Neural cell (in vitro differentiated cells): ENCODE measurements around the gene HES3. TPM values are rescaled to one million over a fixed set of nuclear protein-coding genes. Genes with fewer than 3 reads are reported as not detected.

ENCODE experiments used
- H2AFZ ChIP-seq: fragments of 200-600, 300-800 bp; sonication (generic), shearing (Covaris generic); 2 replicates; pipeline ENCODE4 v1.6.0; 2014; ENCODE audit warnings: low read depth, mild to moderate bottlenecking, antibody characterized with exemption, low read length, moderate library complexity
- H3F3A ChIP-seq: fragments of 200-600 bp; shearing (Covaris generic); 2 replicates; pipeline ENCODE4 v1.6.1; 2016; ENCODE audit warnings: mild to moderate bottlenecking, moderate library complexity, mixed read lengths, antibody characterized with exemption, low read length; ENCODE audit not compliant: insufficient read depth, poor library complexity, severe bottlenecking
- H3K27ac ChIP-seq: fragments of 200-600, 300-800 bp; sonication (generic), shearing (Covaris generic); 2 replicates; pipeline ENCODE4 v1.5.1; 2014; ENCODE audit warnings: mild to moderate bottlenecking, low read length, moderate library complexity
- H3K27me3 ChIP-seq: fragments of 300-800, 200-600 bp; sonication (generic), shearing (Covaris generic); 2 replicates; pipeline ENCODE4 v1.6.0; 2014; ENCODE audit warnings: mild to moderate bottlenecking, low read depth, low read length, moderate library complexity; ENCODE audit not compliant: insufficient read depth
- H3K36me3 ChIP-seq: fragments of 300-800, 200-600 bp; sonication (generic), shearing (Covaris generic); 2 replicates; pipeline ENCODE4 v1.5.1; 2014; ENCODE audit warnings: mild to moderate bottlenecking, antibody characterized with exemption, low read length, moderate library complexity; ENCODE audit not compliant: insufficient read depth
- H3K4me2 ChIP-seq: fragments of 300-800, 200-600 bp; sonication (generic), shearing (Covaris generic); 2 replicates; pipeline ENCODE4 v1.6.0; 2014; ENCODE audit warnings: mild to moderate bottlenecking, low read length
- H3K4me3 ChIP-seq: fragments of 300-800, 200-600 bp; sonication (generic), shearing (Covaris generic); 2 replicates; pipeline ENCODE4 v1.5.1; 2014; ENCODE audit warnings: mild to moderate bottlenecking, low read length, moderate library complexity
- H3K79me2 ChIP-seq: fragments of 200-600 bp; shearing (Covaris generic); replicated peaks from 2 replicates; pipeline ENCODE4 v1.6.0; 2014; ENCODE audit warnings: mild to moderate bottlenecking, low read length, moderate library complexity; ENCODE audit not compliant: insufficient read depth
- H3K9ac ChIP-seq: fragments of 300-800, 200-600 bp; sonication (generic), shearing (Covaris generic); 2 replicates; pipeline ENCODE4 v1.6.1; 2016; ENCODE audit warnings: mild to moderate bottlenecking, low read length, mixed read lengths
- H3K9me2 ChIP-seq: fragments of 200-600 bp; shearing (Covaris generic); 2 replicates; pipeline ENCODE4 v1.6.1; 2016; ENCODE audit warnings: mild to moderate bottlenecking, low read length, mixed read lengths; ENCODE audit not compliant: insufficient read depth
- H3K9me3 ChIP-seq: fragments of 200-600, 300-800 bp; sonication (generic), shearing (Covaris generic); 2 replicates; pipeline ENCODE4 v1.6.1; 2016; ENCODE audit warnings: mild to moderate bottlenecking, mixed run types, low read length, moderate library complexity, mixed read lengths
- H4K20me1 ChIP-seq: fragments of 200-600 bp; shearing (Covaris generic); 2 replicates; pipeline ENCODE4 v1.6.1; 2016; ENCODE audit warnings: mild to moderate bottlenecking, mixed run types; ENCODE audit not compliant: insufficient read depth
- EP300 ChIP-seq: fragments of 450-650 bp; conservative IDR thresholded peaks from 2 replicates; pipeline ENCODE4 v1.6.1; 2014; ENCODE audit warnings: antibody characterized with exemption, mild to moderate bottlenecking, moderate library complexity; ENCODE audit not compliant: poor library complexity, severe bottlenecking
- EZH2 ChIP-seq: fragments of 200-600, 300-800 bp; shearing (Covaris generic), sonication (generic); IDR thresholded peaks from 2 replicates; pipeline ENCODE4 v1.6.1; 2014; ENCODE audit warnings: antibody characterized with exemption, low read length, borderline replicate concordance, mild to moderate bottlenecking; ENCODE audit not compliant: insufficient read depth, poor library complexity, severe bottlenecking
- MXI1 ChIP-seq: fragments of 450-650 bp; conservative IDR thresholded peaks from 2 replicates; pipeline ENCODE4 v1.6.1; 2014; ENCODE audit warnings: antibody characterized with exemption, mild to moderate bottlenecking; ENCODE audit not compliant: poor library complexity, severe bottlenecking
- POLR2AphosphoS5 ChIP-seq: IDR thresholded peaks from 2 replicates; pipeline ENCODE4 v1.6.1; 2012
- RAD21 ChIP-seq: fragments of 450-650 bp; conservative IDR thresholded peaks from 2 replicates; pipeline ENCODE4 v1.6.1; 2014; ENCODE audit warnings: antibody characterized with exemption, mild to moderate bottlenecking, moderate library complexity
- SMC3 ChIP-seq: fragments of 450-650 bp; conservative IDR thresholded peaks from 2 replicates; pipeline ENCODE4 v1.6.1; 2014; ENCODE audit warnings: antibody characterized with exemption, mild to moderate bottlenecking, moderate library complexity; ENCODE audit not compliant: poor library complexity
- TAF1 ChIP-seq: IDR thresholded peaks from 2 replicates; pipeline ENCODE4 v1.6.1; 2012; ENCODE audit warnings: low read depth
- polyA plus RNA-seq: library from polyadenylated mRNA; depleted of rRNA; stranded (reverse); fragments of >200 nt; gene quantifications from 2 replicates; pipeline ENCODE4 v1.2.3, GENCODE V29; 2014
- TF ChIP-seq, protein P1 (sequence below): fragments of 450-650 bp; IDR thresholded peaks from 2 replicates; pipeline ENCODE4 v1.5.1; 2014; ENCODE audit warnings: antibody characterized with exemption, mild to moderate bottlenecking, moderate library complexity; ENCODE audit not compliant: poor library complexity, severe bottlenecking
- TF ChIP-seq, protein P2 (sequence below): IDR thresholded peaks from 2 replicates; pipeline ENCODE4 v1.6.1; 2012; ENCODE audit warnings: borderline replicate concordance

Gene HES3
- polyA plus RNA-seq, 1 donor from 2014 or later, result not detected

DNA sequence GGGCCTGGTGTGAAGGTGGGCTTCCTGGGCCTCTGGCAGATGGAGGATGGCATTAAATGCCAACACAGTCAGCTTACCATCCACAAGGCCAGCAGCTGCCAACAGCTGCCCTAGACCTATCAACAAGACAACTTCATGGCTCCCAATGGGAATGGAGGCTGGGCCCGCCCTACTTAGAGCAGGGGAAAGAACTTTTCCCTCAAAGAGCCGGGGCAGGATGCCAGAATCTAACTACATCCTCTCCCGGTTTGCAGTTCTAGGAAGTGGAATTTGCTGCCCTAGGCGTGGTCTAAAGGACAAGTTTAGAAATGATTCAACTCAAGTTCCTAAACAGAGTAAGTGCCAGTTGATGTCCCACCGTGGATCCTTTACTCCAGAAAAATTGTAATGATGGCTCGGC lies 21.3 kb upstream of the HES3 start:
- H2AFZ ChIP-seq, result no peak overlapping the region
- no peaks in the 10 kb centered on the region for H3K79me2 ChIP-seq
- no peaks in the 10 kb centered on the region for H3K9me3 ChIP-seq
- no peak overlapping the region for H3K4me3 ChIP-seq
- no peaks in the 10 kb centered on the region for H3K36me3 ChIP-seq
- no peak for TF ChIP-seq EZH2
- TF ChIP-seq RAD21, result no peak
- TF ChIP-seq MXI1, result no peak
- no peak for TF ChIP-seq EP300
- no peak for TF ChIP-seq SMC3
- TF ChIP-seq, protein P1, sequence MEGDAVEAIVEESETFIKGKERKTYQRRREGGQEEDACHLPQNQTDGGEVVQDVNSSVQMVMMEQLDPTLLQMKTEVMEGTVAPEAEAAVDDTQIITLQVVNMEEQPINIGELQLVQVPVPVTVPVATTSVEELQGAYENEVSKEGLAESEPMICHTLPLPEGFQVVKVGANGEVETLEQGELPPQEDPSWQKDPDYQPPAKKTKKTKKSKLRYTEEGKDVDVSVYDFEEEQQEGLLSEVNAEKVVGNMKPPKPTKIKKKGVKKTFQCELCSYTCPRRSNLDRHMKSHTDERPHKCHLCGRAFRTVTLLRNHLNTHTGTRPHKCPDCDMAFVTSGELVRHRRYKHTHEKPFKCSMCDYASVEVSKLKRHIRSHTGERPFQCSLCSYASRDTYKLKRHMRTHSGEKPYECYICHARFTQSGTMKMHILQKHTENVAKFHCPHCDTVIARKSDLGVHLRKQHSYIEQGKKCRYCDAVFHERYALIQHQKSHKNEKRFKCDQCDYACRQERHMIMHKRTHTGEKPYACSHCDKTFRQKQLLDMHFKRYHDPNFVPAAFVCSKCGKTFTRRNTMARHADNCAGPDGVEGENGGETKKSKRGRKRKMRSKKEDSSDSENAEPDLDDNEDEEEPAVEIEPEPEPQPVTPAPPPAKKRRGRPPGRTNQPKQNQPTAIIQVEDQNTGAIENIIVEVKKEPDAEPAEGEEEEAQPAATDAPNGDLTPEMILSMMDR, result no peak
- TF ChIP-seq, protein P2, sequence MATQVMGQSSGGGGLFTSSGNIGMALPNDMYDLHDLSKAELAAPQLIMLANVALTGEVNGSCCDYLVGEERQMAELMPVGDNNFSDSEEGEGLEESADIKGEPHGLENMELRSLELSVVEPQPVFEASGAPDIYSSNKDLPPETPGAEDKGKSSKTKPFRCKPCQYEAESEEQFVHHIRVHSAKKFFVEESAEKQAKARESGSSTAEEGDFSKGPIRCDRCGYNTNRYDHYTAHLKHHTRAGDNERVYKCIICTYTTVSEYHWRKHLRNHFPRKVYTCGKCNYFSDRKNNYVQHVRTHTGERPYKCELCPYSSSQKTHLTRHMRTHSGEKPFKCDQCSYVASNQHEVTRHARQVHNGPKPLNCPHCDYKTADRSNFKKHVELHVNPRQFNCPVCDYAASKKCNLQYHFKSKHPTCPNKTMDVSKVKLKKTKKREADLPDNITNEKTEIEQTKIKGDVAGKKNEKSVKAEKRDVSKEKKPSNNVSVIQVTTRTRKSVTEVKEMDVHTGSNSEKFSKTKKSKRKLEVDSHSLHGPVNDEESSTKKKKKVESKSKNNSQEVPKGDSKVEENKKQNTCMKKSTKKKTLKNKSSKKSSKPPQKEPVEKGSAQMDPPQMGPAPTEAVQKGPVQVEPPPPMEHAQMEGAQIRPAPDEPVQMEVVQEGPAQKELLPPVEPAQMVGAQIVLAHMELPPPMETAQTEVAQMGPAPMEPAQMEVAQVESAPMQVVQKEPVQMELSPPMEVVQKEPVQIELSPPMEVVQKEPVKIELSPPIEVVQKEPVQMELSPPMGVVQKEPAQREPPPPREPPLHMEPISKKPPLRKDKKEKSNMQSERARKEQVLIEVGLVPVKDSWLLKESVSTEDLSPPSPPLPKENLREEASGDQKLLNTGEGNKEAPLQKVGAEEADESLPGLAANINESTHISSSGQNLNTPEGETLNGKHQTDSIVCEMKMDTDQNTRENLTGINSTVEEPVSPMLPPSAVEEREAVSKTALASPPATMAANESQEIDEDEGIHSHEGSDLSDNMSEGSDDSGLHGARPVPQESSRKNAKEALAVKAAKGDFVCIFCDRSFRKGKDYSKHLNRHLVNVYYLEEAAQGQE, result no peak
- no peak for TF ChIP-seq TAF1
- H4K20me1 ChIP-seq, result no peaks in the 10 kb centered on the region
- no peaks in the 10 kb centered on the region for H3K9me2 ChIP-seq
- no peak overlapping the region for H3K27ac ChIP-seq
- H3K27me3 ChIP-seq, result no peaks in the 10 kb centered on the region
- H3F3A ChIP-seq, result no peaks in the 10 kb centered on the region
- H3K9ac ChIP-seq, result no peak overlapping the region
- H3K4me2 ChIP-seq, result no peak overlapping the region

DNA sequence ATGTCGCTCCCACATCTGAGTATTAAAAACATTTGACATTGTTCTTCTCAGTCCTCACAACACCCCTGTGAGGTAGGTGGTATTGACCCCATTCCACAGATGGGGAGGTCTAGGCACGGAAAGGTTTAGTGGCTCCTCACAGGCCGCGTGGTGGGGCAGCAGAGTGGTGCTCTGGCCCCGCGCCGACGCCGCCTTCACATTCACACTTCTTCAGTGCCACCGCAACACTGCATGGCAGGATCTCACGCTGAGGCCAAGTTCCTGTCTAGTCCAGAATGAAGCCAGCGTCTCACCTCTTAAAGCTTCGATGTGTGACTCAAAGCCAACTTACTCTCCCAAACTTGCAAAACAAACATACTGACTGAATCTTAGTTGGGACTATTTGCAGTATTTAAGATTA lies 20.4 kb upstream of the HES3 start:
- TF ChIP-seq SMC3, result no peak
- no peak for TF ChIP-seq TAF1
- TF ChIP-seq, protein P1, result no peak
- no peak for TF ChIP-seq POLR2AphosphoS5
- TF ChIP-seq RAD21, result no peak
- TF ChIP-seq, protein P2, result no peak
- no peak for TF ChIP-seq EP300
- TF ChIP-seq EZH2, result no peak
- no peak for TF ChIP-seq MXI1
- no peak overlapping the region for H3K4me3 ChIP-seq
- no peaks in the 10 kb centered on the region for H3K36me3 ChIP-seq
- no peak overlapping the region for H3K27ac ChIP-seq
- no peak overlapping the region for H2AFZ ChIP-seq
- H3K9me3 ChIP-seq, result no peaks in the 10 kb centered on the region
- no peaks in the 10 kb centered on the region for H3K79me2 ChIP-seq
- H3K27me3 ChIP-seq, result no peaks in the 10 kb centered on the region
- H3K4me2 ChIP-seq, result no peak overlapping the region
- H3K9me2 ChIP-seq, result no peaks in the 10 kb centered on the region
- H3F3A ChIP-seq, result no peaks in the 10 kb centered on the region
- no peak overlapping the region for H3K9ac ChIP-seq
- no peaks in the 10 kb centered on the region for H4K20me1 ChIP-seq
